ENCODE results near the gene UGT1A1. TPM values are rescaled to one million over a fixed set of nuclear protein-coding genes. Genes with fewer than 3 reads are reported as not detected.

The UGT1A1 gene
- total RNA-seq, 8 experiments from 2014 or later: 0.09 to 1.6 (median 0.19) TPM; not detected in 3

Other genes starting within 250 kb of the UGT1A1 start
- 10 to 100 TPM; 13.4 to 79.9 (median 27.8) TPM for gene USP40, start 193.5 kb upstream of the UGT1A1 start, total RNA-seq
- gene UGT1A8, start 142.6 kb upstream of the UGT1A1 start, total RNA-seq: 1 to 10 TPM in 1 of 8 experiments, under 1 TPM in 2, not detected in 5; 0.09 to 1.4 (median 0.27) TPM
- 10 to 100 TPM in 1 of 8 experiments, under 1 TPM in 4, not detected in 3; 0.14 to 11.1 (median 0.40) TPM for gene UGT1A10, start 123.8 kb upstream of the UGT1A1 start, total RNA-seq
- 1 to 10 TPM in 1 of 8 experiments, under 1 TPM in 3, not detected in 4; 0.19 to 2.3 (median 0.45) TPM for gene UGT1A9, start 88.4 kb upstream of the UGT1A1 start, total RNA-seq
- 10 to 100 TPM in 1 of 8 experiments, 1 to 10 TPM in 2, under 1 TPM in 3, not detected in 2; 0.09 to 41.0 (median 0.82) TPM for gene UGT1A7, start 78.4 kb upstream of the UGT1A1 start, total RNA-seq
- gene UGT1A6, start 67.4 kb upstream of the UGT1A1 start, total RNA-seq: 1 to 10 TPM in 4 of 8 experiments, under 1 TPM in 1, not detected in 3; 0.21 to 6.9 (median 1.2) TPM
- gene UGT1A5, start 47.4 kb upstream of the UGT1A1 start, total RNA-seq: 1 to 10 TPM in 1 of 8 experiments, under 1 TPM in 2, not detected in 5; 0.09 to 1.4 (median 0.47) TPM
- 1 to 10 TPM in 1 of 8 experiments, under 1 TPM in 3, not detected in 4; 0.08 to 2.3 (median 0.24) TPM for gene UGT1A4, start 41.5 kb upstream of the UGT1A1 start, total RNA-seq
- gene UGT1A3, start 31.2 kb upstream of the UGT1A1 start, total RNA-seq: under 1 TPM in 3 of 8 experiments, not detected in 5; 0.24 to 0.76 (median 0.31) TPM
- gene MROH2A, start 18.1 kb downstream of the UGT1A1 start, total RNA-seq: under 1 TPM in 3 of 8 experiments, not detected in 5; 0.29 to 0.66 (median 0.31) TPM
- 10 to 100 TPM in 3 of 8 experiments, 1 to 10 TPM in 3, under 1 TPM in 2; 0.71 to 27.9 (median 2.4) TPM for gene HJURP, start 94.3 kb downstream of the UGT1A1 start, total RNA-seq
- gene TRPM8, start 157.1 kb downstream of the UGT1A1 start, total RNA-seq: 1 to 10 TPM in 4 of 8 experiments, under 1 TPM in 3, not detected in 1; 0.16 to 4.1 (median 1.7) TPM